Uterus (tissue), 2 donors: ENCODE measurements around the gene PSTPIP1.

Experiments
- CTCF ChIP-seq, 4 experiments: fragments of 200-600 bp in 2 of 4; fragments of 450-650 bp in 2 of 4; sonication (generic) in 2 of 4; IDR thresholded peaks; one replicate each; pipeline ENCODE4 v1.5.1; 2016 to 2019; ENCODE audit warnings: antibody characterized with exemption in 4 of 4, mild to moderate bottlenecking in 2 of 4, moderate library complexity in 1 of 4
- POLR2A ChIP-seq, 2 donors: fragments of 450-650 bp; IDR thresholded peaks; one replicate each; pipeline ENCODE4 v1.6.1; 2016; ENCODE audit warnings: antibody characterized with exemption in 2 of 2, mild to moderate bottlenecking in 1 of 2, moderate library complexity in 1 of 2

GRCh38 chr15:77014132-77015081 is 19.5 kb downstream of the PSTPIP1 start:
- no peak for TF ChIP-seq CTCF (IDR thresholded peaks at IDR 0.05)
- no peak for TF ChIP-seq POLR2A (IDR thresholded peaks at IDR 0.05)
